Neural progenitor cell (in vitro differentiated cells): ENCODE results near the gene HAND2. TPM values are rescaled to one million over a fixed set of nuclear protein-coding genes. Genes with fewer than 3 reads are reported as not detected.

Experiments
- DNase-seq: peaks from one replicate; pipeline ENCODE4 v3.0.0-alpha.2; 2016; ENCODE audit warnings: low spot score
- H2AFZ ChIP-seq: fragments of 200-600 bp; sonication (generic); replicated peaks from 2 replicates; pipeline ENCODE4 v1.6.1; 2016; ENCODE audit warnings: antibody characterized with exemption
- H3F3A ChIP-seq: fragments of 200-600 bp; sonication (generic); 2 replicates; pipeline ENCODE4 v1.6.1; 2016; ENCODE audit warnings: antibody characterized with exemption, low read depth
- H3K27ac ChIP-seq: fragments of 200-600 bp; sonication (generic); 2 replicates; pipeline ENCODE4 v1.5.1; 2016; ENCODE audit warnings: mild to moderate bottlenecking
- H3K27me3 ChIP-seq: fragments of 200-600 bp; sonication (generic); 2 replicates; pipeline ENCODE4 v1.6.1; 2016; ENCODE audit warnings: mild to moderate bottlenecking, moderate library complexity
- H3K36me3 ChIP-seq: fragments of 200-600 bp; sonication (generic); 2 replicates; pipeline ENCODE4 v1.5.1; 2016
- H3K4me1 ChIP-seq: fragments of 200-600 bp; sonication (generic); 2 replicates; pipeline ENCODE4 v1.6.1; 2016; ENCODE audit warnings: mixed run types
- H3K4me2 ChIP-seq: fragments of 200-600 bp; sonication (generic); 2 replicates; pipeline ENCODE4 v1.6.1; 2016
- H3K4me3 ChIP-seq: fragments of 200-600 bp; sonication (generic); 2 replicates; pipeline ENCODE4 v1.5.1; 2016
- H3K79me2 ChIP-seq: fragments of 200-600 bp; sonication (generic); 2 replicates; pipeline ENCODE4 v1.6.1; 2016; ENCODE audit warnings: low read depth
- H3K9ac ChIP-seq: fragments of 200-600 bp; sonication (generic); 2 replicates; pipeline ENCODE4 v1.6.1; 2016
- H3K9me3 ChIP-seq: fragments of 200-600 bp; sonication (generic); 2 replicates; pipeline ENCODE4 v1.5.1; 2016; ENCODE audit warnings: low read depth
- H4K20me1 ChIP-seq: fragments of 200-600 bp; sonication (generic); 2 replicates; pipeline ENCODE4 v1.6.1; 2016; ENCODE audit warnings: low read depth
- H3K27ac Mint-ChIP-seq: 3 replicates; pipeline ENCODE4 v1.8.0; 2021; ENCODE audit warnings: mixed read lengths
- H3K27me3 Mint-ChIP-seq: 2 replicates; pipeline ENCODE4 v1.8.0; 2022; ENCODE audit warnings: low read depth, mild to moderate bottlenecking, inconsistent platforms, moderate library complexity, mixed read lengths; ENCODE audit not compliant: insufficient read depth
- H3K36me3 Mint-ChIP-seq: 3 replicates; pipeline ENCODE4 v1.8.0; 2021; ENCODE audit warnings: mixed read lengths
- H3K4me1 Mint-ChIP-seq: 3 replicates; pipeline ENCODE4 v1.8.0; 2021; ENCODE audit warnings: mixed read lengths
- H3K4me3 Mint-ChIP-seq: 3 replicates; pipeline ENCODE4 v1.8.0; 2021; ENCODE audit warnings: mild to moderate bottlenecking, moderate library complexity, mixed read lengths
- H3K9me3 Mint-ChIP-seq: 3 replicates; pipeline ENCODE4 v1.8.0; 2020; ENCODE audit warnings: mixed read lengths
- CTCF ChIP-seq: fragments of 200-600 bp; sonication (generic); IDR thresholded peaks from 2 replicates; pipeline ENCODE4 v1.5.1; 2017; ENCODE audit warnings: antibody characterized with exemption, mild to moderate bottlenecking
- EZH2 ChIP-seq: fragments of 200-600 bp; sonication (generic); IDR thresholded peaks from 2 replicates; pipeline ENCODE4 v1.6.1; 2017; ENCODE audit warnings: antibody characterized with exemption, mild to moderate bottlenecking, moderate library complexity
- EZH2phosphoT487 ChIP-seq: fragments of 200-600 bp; sonication (generic); IDR thresholded peaks from 2 replicates; pipeline ENCODE4 v1.6.1; 2017; ENCODE audit warnings: antibody characterized with exemption
- total RNA-seq: library from RNA; depleted of rRNA; stranded (reverse); fragments of >200 nt; gene quantifications from 2 replicates; pipeline ENCODE4 v1.2.3, GENCODE V29; 2015; ENCODE audit warnings: low replicate concordance

Gene HAND2
- total RNA-seq, 1 donor from 2014 or later: not detected

GRCh38 chr4:173508386-173509035 lies 21.5 kb downstream of the HAND2 start:
- H2AFZ ChIP-seq: no peak overlapping the region
- H3K27ac ChIP-seq: no peak overlapping the region
- H3K27me3 Mint-ChIP-seq: peaks cover 94% of the 10 kb centered on the region

GRCh38 chr4:173507471-173508385 lies 22.3 kb downstream of the HAND2 start:
- Histone ChIP-seq H3K9me3 (no peaks in the 10 kb centered on the region), H3K4me3 (peak overlapping the region; percentile 16), H3K9ac (no peak overlapping the region), H4K20me1 (peaks cover 19% of the 10 kb centered on the region), H3K4me1 (no peaks in the 10 kb centered on the region), H3K36me3 (no peaks in the 10 kb centered on the region), H3K27ac (no peak overlapping the region), H3K27me3 (peaks cover 100% of the 10 kb centered on the region), H3K4me2 (peak overlapping the region; percentile 79), H3F3A (peaks cover 17% of the 10 kb centered on the region), H3K79me2 (no peaks in the 10 kb centered on the region), H2AFZ (no peak overlapping the region)
- no peak overlapping the region for H3K27ac Mint-ChIP-seq
- no peaks in the 10 kb centered on the region for H3K36me3 Mint-ChIP-seq
- H3K4me3 Mint-ChIP-seq: peak overlapping the region; percentile 50
- peak; percentile 46 for DNase-seq
- peaks cover 91% of the 10 kb centered on the region for H3K27me3 Mint-ChIP-seq
- H3K9me3 Mint-ChIP-seq: peaks cover 8% of the 10 kb centered on the region
- peaks cover 17% of the 10 kb centered on the region for H3K4me1 Mint-ChIP-seq
- TF ChIP-seq EZH2phosphoT487 (peak; percentile 53), CTCF (no peak), EZH2 (peak; percentile 58)

More at GRCh38 chr4:173508386-173509035, 21.5 kb downstream of the HAND2 start:
- Histone ChIP-seq H3K36me3 (no peaks in the 10 kb centered on the region), H3K4me1 (no peaks in the 10 kb centered on the region), H3K27me3 (peaks cover 100% of the 10 kb centered on the region), H3K9ac (no peak overlapping the region), H3K9me3 (no peaks in the 10 kb centered on the region), H3K4me2 (peak overlapping the region; percentile 79), H3F3A (peaks cover 17% of the 10 kb centered on the region), H4K20me1 (peaks cover 20% of the 10 kb centered on the region), H3K79me2 (no peaks in the 10 kb centered on the region), H3K4me3 (peak overlapping the region; percentile 48)
- peak; percentile 61 for DNase-seq
- no peak overlapping the region for H3K27ac Mint-ChIP-seq
- H3K36me3 Mint-ChIP-seq: no peaks in the 10 kb centered on the region
- H3K4me3 Mint-ChIP-seq: peak overlapping the region; percentile 84
- H3K9me3 Mint-ChIP-seq: peaks cover 8% of the 10 kb centered on the region
- peaks cover 17% of the 10 kb centered on the region for H3K4me1 Mint-ChIP-seq
- TF ChIP-seq EZH2phosphoT487 (no peak), EZH2 (no peak), CTCF (no peak)

- peaks cover 17% of the 10 kb centered on the region for H3F3A ChIP-seq
- H3K9me3 ChIP-seq: no peaks in the 10 kb centered on the region
- H3K4me3 Mint-ChIP-seq: peak overlapping the region; percentile 59
- peaks cover 8% of the 10 kb centered on the region for H3K9me3 Mint-ChIP-seq
- H3K4me1 ChIP-seq: no peaks in the 10 kb centered on the region
- H3K27ac Mint-ChIP-seq: no peak overlapping the region
- peaks cover 15% of the 10 kb centered on the region for H4K20me1 ChIP-seq
- no peaks in the 10 kb centered on the region for H3K36me3 ChIP-seq
- peaks cover 87% of the 10 kb centered on the region for H3K27me3 Mint-ChIP-seq
- TF ChIP-seq EZH2phosphoT487: peak; percentile 55
- no peak for TF ChIP-seq CTCF
- peak; percentile 50 for TF ChIP-seq EZH2
- H2AFZ ChIP-seq: peak overlapping the region; percentile 59
- H3K79me2 ChIP-seq: no peaks in the 10 kb centered on the region
- H3K4me3 ChIP-seq: peak overlapping the region; percentile 36
- H3K27me3 ChIP-seq: peaks cover 100% of the 10 kb centered on the region
- H3K27ac ChIP-seq: no peak overlapping the region
- DNase-seq: peak; percentile 75
- no peaks in the 10 kb centered on the region for H3K36me3 Mint-ChIP-seq
- H3K4me1 Mint-ChIP-seq: peaks cover 17% of the 10 kb centered on the region
- no peak overlapping the region for H3K9ac ChIP-seq
- H3K4me2 ChIP-seq: peak overlapping the region; percentile 73
Measured at GRCh38 chr4:173506597-173507211, 23.3 kb downstream of the HAND2 start.
